Measurements from ENCODE around the gene STRN4. TPM values are rescaled to one million over a fixed set of nuclear protein-coding genes. Genes with fewer than 3 reads are reported as not detected.
A peak's percentile ranks its signal among the peaks of the same experiment; 100 is the strongest.

STRN4 gene
- total RNA-seq, 3 donors from 2014 or later (not counting 1 experiment from before 2014, with no cell fraction given): 125 to 152 (median 125) TPM

DNA sequence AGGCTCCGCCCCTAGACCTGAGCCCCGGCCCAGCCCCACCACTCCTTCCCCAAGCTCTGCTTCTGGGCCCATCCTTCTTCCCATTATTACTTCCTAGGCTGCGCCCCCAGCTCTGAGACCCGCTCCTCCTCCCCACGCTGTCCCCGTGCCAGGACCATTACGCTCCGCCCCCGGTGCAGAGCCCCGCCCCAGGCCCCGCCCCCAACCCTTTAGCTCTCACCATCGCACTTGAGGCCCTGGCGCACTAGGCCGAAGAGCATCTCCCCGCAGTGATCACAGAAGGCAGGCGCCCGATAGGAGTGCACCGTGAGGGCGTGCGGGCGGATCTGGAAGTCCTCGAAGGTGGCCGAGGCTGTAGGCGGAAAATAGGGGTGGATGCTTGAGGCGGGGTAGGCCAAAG, 35.6 kb downstream of the STRN4 start:
- Mint-ChIP-seq H3K36me3 (peaks cover 7% of the 10 kb centered on the region), H3K27ac (peak overlapping the region; percentile 19 to 26), H3K4me3 (no peak overlapping the region), H3K9me3 (no peaks in the 10 kb centered on the region), H3K4me1 (peaks cover 22 to 40% of the 10 kb centered on the region in 2 donors), H3K27me3 (ENCODE audit: low read depth in 2 of 2) (no peaks in the 10 kb centered on the region)
- TF ChIP-seq, protein P1, sequence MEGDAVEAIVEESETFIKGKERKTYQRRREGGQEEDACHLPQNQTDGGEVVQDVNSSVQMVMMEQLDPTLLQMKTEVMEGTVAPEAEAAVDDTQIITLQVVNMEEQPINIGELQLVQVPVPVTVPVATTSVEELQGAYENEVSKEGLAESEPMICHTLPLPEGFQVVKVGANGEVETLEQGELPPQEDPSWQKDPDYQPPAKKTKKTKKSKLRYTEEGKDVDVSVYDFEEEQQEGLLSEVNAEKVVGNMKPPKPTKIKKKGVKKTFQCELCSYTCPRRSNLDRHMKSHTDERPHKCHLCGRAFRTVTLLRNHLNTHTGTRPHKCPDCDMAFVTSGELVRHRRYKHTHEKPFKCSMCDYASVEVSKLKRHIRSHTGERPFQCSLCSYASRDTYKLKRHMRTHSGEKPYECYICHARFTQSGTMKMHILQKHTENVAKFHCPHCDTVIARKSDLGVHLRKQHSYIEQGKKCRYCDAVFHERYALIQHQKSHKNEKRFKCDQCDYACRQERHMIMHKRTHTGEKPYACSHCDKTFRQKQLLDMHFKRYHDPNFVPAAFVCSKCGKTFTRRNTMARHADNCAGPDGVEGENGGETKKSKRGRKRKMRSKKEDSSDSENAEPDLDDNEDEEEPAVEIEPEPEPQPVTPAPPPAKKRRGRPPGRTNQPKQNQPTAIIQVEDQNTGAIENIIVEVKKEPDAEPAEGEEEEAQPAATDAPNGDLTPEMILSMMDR (IDR thresholded peaks at IDR 0.05): no peak
- ATAC-seq: no peak
- Histone ChIP-seq H3K36me3 (ENCODE audit: control insufficient read depth, insufficient read depth, low read length) (peaks cover 47% of the 10 kb centered on the region), H3K27me3 (ENCODE audit: control insufficient read depth, insufficient read depth, low read length) (no peaks in the 10 kb centered on the region), H3K4me1 (ENCODE audit: control insufficient read depth, insufficient read depth, low read length) (peaks cover 19% of the 10 kb centered on the region), H3K27ac (ENCODE audit: low read length) (no peak overlapping the region), H3K9me3 (ENCODE audit: control insufficient read depth, insufficient read depth, low read length) (no peaks in the 10 kb centered on the region), H3K4me3 (ENCODE audit: low read length) (no peak overlapping the region)
- 93% methylated on average over 25 of the region's 25 CpGs for WGBS (ENCODE audit: insufficient coverage)
- DNase-seq: no peak
- intact Hi-C loops (cut with micrococcal nuclease): no loop called here

GRCh38 chr19:46704379-46705076, 41.7 kb downstream of the STRN4 start:
- peak; percentile 91 to 99 (median 94) for ATAC-seq
- no peaks in the 10 kb centered on the region for H3K9me3 Mint-ChIP-seq
- Histone ChIP-seq H3K4me1 (ENCODE audit: control insufficient read depth, insufficient read depth, low read length) (peaks cover 7% of the 10 kb centered on the region), H3K27me3 (ENCODE audit: control insufficient read depth, insufficient read depth, low read length) (no peaks in the 10 kb centered on the region), H3K4me3 (ENCODE audit: low read length) (no peak overlapping the region), H3K36me3 (ENCODE audit: control insufficient read depth, insufficient read depth, low read length) (peaks cover 79% of the 10 kb centered on the region), H3K9me3 (ENCODE audit: control insufficient read depth, insufficient read depth, low read length) (no peaks in the 10 kb centered on the region), H3K27ac (ENCODE audit: low read length) (no peak overlapping the region)
- TF ChIP-seq, protein P1 (IDR thresholded peaks at IDR 0.05): peak; percentile 97
- H3K4me3 Mint-ChIP-seq: no peak overlapping the region
- H3K4me1 Mint-ChIP-seq: peaks cover 12 to 23% of the 10 kb centered on the region in 2 donors
- DNase-seq: peak; percentile 87 to 89
- no peaks in the 10 kb centered on the region for H3K27me3 Mint-ChIP-seq (ENCODE audit: low read depth in 2 of 2)
- H3K27ac Mint-ChIP-seq: peak overlapping the region; percentile 83 to 84
- intact Hi-C loops (cut with micrococcal nuclease): loop anchor here (1.0 kb wide), 1 partner anchor 24 kb away; no protein-coding TSS in a partner anchor
- WGBS (ENCODE audit: insufficient coverage): 38% methylated on average over 21 of the region's 21 CpGs
- peaks cover 7% of the 10 kb centered on the region for H3K36me3 Mint-ChIP-seq

DNA sequence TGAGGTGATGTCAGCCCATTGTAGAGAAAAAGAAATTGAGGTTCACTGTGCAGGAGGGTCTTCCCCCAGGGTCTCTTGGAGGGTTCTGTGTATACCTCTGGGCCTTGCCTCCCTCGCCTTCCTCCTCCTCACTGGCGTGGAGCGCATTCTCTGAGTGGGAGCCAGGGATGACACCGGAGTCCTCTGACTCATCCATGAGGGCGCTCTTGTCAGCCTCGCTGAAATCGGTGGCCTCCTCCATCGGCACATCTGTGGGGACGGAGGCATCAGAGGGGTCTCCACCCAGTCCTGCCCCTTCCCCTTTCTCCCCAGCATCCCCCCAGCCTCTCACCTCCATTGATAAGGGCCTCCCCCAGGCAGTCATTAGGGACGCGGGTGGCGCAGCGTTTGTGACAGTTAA, 45.5 kb downstream of the STRN4 start:
- Histone ChIP-seq H3K4me3 (ENCODE audit: low read length) (no peak overlapping the region), H3K4me1 (ENCODE audit: control insufficient read depth, insufficient read depth, low read length) (peaks cover 7% of the 10 kb centered on the region), H3K36me3 (ENCODE audit: control insufficient read depth, insufficient read depth, low read length) (peaks cover 83% of the 10 kb centered on the region), H3K9me3 (ENCODE audit: control insufficient read depth, insufficient read depth, low read length) (no peaks in the 10 kb centered on the region), H3K27ac (ENCODE audit: low read length) (no peak overlapping the region), H3K27me3 (ENCODE audit: control insufficient read depth, insufficient read depth, low read length) (no peaks in the 10 kb centered on the region)
- Mint-ChIP-seq H3K9me3 (no peaks in the 10 kb centered on the region), H3K27ac (no peak overlapping the region), H3K36me3 (peaks cover 8% of the 10 kb centered on the region), H3K4me3 (no peak overlapping the region), H3K4me1 (peaks cover 6 to 23% of the 10 kb centered on the region in 2 donors), H3K27me3 (ENCODE audit: low read depth in 2 of 2) (no peaks in the 10 kb centered on the region)
- ATAC-seq (no peak), DNase-seq (no peak)
- 94% methylated on average over 13 of the region's 13 CpGs for WGBS (ENCODE audit: insufficient coverage)
- TF ChIP-seq, protein P1 (IDR thresholded peaks at IDR 0.05): no peak
- intact Hi-C loops (cut with micrococcal nuclease): no loop called here

All from natural killer cell (primary cell).